Stimulated activated CD4-positive, alpha-beta T cell treated with anti-CD3 and anti-CD28 coated beads, Interleukin-15, amount 100 ng/mL, for 48 hours (primary cell): ENCODE measurements around the gene ARAP2.

Experiments
- DNase-seq, 2 donors: peaks; one replicate each; pipeline ENCODE4 v3.0.0-alpha.2; 2020; ENCODE audit warnings: low read depth in 2 of 2

Gene ARAP2

GRCh38 chr4:36244257-36245082, at the start of gene ARAP2:
Gene ARAP2 (minus strand): TSS chr4:36244514. CDS start chr4:36229486, 15,028 bp downstream.
- peak; percentile 54 to 66 for DNase-seq

- DNase-seq = no peak
Measured at GRCh38 chr4:36292556-36293188, 48.4 kb upstream of the ARAP2 start.

GRCh38 chr4:36290641-36291040, 46.3 kb upstream of the ARAP2 start:
- DNase-seq = no peak

GRCh38 chr4:36288731-36289426, 44.6 kb upstream of the ARAP2 start:
- no peak for DNase-seq

GRCh38 chr4:36286481-36286871, 42.2 kb upstream of the ARAP2 start:
- DNase-seq = no peak

GRCh38 chr4:36285784-36286480, 41.6 kb upstream of the ARAP2 start:
- peak; percentile 47 to 49 for DNase-seq

GRCh38 chr4:36283912-36284465, 39.7 kb upstream of the ARAP2 start:
- no peak for DNase-seq

GRCh38 chr4:36282503-36283030, 38.3 kb upstream of the ARAP2 start:
- no peak for DNase-seq

- peak; percentile 25 to 44 for DNase-seq
Measured at GRCh38 chr4:36281384-36282106, 37.2 kb upstream of the ARAP2 start, which contains the start of gene DTHD1. Gene DTHD1 (plus strand): TSS chr4:36281616. CDS start chr4:36281759, 143 bp downstream.

GRCh38 chr4:36280555-36280954, 36.2 kb upstream of the ARAP2 start:
- no peak for DNase-seq

GRCh38 chr4:36278789-36279188, 34.5 kb upstream of the ARAP2 start:
- no peak for DNase-seq

GRCh38 chr4:36277533-36277932, 33.2 kb upstream of the ARAP2 start:
- no peak for DNase-seq

GRCh38 chr4:36274158-36274557, 29.8 kb upstream of the ARAP2 start:
- no peak for DNase-seq

- no peak for DNase-seq
Measured at GRCh38 chr4:36273276-36273675, 29.0 kb upstream of the ARAP2 start.

GRCh38 chr4:36269533-36270173, 25.3 kb upstream of the ARAP2 start:
- DNase-seq = no peak

GRCh38 chr4:36269101-36269500, 24.8 kb upstream of the ARAP2 start:
- DNase-seq = no peak

GRCh38 chr4:36267486-36268268, 23.4 kb upstream of the ARAP2 start:
- DNase-seq = no peak

- DNase-seq = no peak
Measured at GRCh38 chr4:36264207-36264826, 20.0 kb upstream of the ARAP2 start.

GRCh38 chr4:36260731-36261130, 16.4 kb upstream of the ARAP2 start:
- no peak for DNase-seq
